Daoy (cell line): ENCODE data around the gene SLC27A1. TPM values are rescaled to one million over a fixed set of nuclear protein-coding genes. Genes with fewer than 3 reads are reported as not detected.

Experiments used
- DNase-seq: peaks from one replicate; pipeline ENCODE4 v3.0.0-alpha.2; 2015; ENCODE audit warnings: low read depth
- total RNA-seq: library from RNA; depleted of rRNA; stranded (reverse); fragments of >200 nt; shearing (Covaris generic); gene quantifications from 2 replicates; pipeline ENCODE4 v1.2.3, GENCODE V29; 2014; rRNA removed

The SLC27A1 gene
- 0.98 and 3.7 TPM in 2 replicates for total RNA-seq

DNA sequence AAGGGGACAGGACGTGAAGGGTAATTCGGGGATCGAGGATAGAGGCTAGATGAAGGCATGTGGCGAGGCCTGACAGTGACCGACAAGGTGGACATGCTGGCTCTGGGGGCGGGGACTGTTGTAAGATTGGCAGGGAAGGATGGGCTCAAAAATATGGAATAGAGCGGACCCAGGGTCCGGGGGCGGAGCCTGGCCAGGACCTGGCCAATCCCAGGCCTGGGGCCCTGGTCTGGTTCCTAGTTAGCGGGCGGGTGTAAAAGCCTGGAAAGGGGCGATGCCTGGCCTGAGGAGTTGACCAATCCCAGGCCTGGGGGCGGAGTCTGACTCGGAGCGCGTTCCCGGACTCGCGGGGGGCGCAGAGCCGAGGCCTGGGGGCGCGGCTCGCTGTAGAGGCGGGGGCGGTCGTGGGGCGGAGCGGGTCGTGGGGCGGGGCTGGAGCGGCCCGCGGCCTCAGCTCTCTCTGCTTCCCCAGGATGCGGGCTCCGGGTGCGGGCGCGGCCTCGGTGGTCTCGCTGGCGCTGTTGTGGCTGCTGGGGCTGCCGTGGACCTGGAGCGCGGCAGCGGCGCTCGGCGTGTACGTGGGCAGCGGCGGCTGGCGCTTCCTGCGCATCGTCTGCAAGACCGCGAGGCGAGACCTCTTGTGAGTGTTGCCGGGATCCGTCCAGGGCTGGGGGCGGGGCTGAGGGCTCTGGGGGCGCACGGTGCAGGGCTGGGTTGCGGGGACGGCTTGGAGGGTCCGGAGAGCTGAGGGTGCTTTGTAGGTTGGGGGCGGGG, at the start of gene SLC27A1:
Gene SLC27A1, plus strand, starts transcription at position 457 of the 774 bp plus-strand sequence. Its CDS starts 17 bp downstream, at position 474.
- peak; percentile 99 for DNase-seq

DNA sequence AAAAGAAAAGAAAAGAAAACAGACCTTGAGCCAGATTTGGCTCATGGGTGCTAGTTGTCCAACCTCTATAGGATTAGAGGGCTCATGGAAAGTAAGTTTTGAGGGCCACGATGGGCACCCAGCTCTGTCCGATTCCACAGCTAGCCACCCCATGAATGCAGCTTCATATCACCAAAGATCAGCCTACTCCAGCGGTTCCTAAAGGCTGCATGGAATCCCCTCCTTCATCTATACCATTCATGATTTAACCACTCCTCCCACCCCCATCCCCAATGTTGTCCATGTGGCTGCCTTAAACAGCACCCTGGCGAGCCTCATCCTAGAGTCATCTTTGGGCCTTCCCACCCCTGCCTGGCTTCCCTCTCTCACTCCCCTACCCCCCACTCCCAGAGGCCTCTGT, 48.4 kb upstream of the SLC27A1 start:
- DNase-seq = no peak

DNA sequence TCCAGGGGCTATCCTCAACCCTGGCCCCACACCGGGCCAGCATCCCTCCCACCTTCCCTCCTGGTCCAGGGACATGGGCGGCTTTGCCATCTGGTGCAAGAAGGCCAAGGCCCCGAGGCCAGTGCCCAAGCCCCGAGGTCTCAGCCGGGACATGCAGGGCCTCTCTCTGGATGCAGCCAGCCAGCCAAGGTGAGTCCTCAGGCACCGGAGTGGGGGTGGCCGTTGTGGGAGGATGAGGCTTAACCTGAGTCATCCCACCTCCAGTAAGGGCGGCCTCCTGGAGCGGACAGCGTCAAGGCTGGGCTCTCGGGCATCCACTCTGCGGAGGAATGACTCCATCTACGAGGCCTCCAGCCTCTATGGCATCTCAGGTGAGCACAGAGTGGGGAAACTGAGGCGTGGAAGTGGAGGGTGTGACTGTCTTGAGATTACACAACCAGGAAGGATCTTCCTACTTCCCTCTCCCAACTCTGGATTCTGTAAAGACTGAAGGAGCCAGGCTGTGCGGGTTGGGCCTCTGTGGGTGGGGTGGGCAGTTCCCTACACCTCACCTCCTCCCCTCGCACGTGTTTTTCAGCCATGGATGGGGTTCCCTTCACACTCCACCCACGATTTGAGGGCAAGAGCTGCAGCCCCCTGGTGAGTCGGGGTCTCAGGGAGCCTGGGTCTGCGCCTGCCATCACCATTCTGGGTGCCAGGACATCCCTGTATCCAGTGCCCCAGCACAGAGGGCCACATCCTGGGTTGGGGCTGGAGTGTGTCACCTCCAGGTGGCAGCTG, 46.7 kb upstream of the SLC27A1 start:
- no peak for DNase-seq

DNA sequence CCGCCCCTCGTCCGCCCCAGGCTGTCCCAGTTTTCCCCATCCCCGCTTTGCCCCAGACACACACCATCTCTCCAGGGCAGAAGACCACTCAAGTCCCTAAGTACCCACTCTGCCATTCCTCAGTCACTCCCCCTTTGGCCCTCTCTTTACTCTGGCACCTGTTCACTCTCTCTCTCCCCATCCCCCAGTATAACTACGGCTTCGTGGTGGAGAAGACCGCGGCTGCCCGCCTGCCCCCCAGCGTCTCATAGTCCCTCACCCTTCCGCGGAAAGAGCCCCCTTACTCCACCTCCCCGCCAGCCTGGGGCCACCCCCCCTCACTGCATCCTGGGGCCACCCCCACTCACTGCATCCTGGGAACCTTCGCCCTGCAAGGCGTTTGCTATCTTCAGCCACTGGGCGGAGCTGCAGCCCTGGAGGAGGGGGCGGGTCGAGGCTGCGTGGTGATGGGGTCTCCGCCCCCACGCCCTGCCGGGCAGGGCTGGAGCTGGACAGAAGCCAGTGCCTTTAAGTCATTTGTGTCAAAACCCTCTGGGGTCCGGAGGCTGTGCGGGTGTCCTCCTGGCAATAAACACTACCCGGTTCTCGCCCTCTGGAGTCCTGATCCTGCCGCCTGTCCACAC, 45.5 kb upstream of the SLC27A1 start:
- peak; percentile 59 for DNase-seq

DNA sequence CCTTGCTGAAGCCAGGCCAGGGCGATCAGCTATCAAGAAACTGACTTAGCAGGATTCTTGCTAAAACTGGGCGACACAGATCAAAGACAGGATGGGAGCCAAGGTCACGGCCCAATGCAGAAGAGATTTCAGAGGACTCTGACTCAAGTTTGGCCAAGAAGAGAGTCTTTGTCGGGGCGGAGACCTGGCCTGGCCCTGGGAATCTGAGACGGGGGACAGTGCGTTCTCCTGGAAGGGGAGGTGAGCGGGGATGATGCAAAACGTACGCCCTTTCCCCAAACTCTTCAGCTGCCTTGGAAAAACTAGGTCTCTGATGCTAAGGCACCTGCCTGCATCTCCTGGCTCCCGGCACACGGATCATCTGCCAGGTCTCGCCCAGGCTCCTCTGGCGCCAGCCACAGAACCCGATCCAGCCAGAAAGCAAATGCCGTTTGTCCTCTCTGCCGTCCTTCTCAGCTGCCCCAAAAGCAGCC, 40.6 kb upstream of the SLC27A1 start:
- no peak for DNase-seq

DNA sequence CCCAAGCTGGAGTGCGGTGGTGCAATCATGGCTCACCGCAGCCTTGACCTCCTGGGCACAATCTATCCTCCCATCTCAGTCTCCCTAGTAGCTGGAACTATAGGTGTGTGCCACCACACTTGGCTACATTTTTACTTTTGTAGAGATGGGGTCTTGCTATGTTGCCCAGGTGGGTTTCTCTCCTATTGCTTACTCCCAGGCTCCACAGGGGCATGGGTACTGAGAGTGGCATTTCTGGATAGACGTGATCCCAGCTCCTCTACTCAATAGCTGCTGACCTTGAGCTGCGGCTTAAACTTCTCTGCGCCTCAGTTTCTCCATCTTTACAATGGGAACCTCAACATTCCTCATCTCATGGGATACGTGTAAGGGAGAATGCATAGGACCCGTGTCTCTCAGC, 38.9 kb upstream of the SLC27A1 start:
- DNase-seq = no peak

DNA sequence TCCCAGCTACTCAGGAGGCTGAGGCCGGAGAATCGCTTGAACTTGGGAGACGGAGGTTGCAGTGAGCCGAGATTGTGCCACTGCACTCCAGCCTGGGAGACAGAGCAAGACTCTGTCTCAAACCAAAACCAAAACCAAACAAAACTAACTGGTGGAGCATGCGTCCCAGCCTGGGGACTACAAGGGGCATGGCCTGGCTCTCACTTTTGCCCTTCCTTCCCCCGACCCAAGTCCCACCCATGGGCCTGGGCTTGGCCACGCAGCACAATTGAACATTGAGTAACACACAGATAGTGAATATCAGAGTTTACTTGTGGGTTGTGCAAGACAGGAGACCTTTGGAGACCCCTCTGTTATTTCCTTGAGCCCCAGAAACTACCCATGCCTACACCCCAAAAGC, 35.1 kb upstream of the SLC27A1 start:
- DNase-seq = no peak

DNA sequence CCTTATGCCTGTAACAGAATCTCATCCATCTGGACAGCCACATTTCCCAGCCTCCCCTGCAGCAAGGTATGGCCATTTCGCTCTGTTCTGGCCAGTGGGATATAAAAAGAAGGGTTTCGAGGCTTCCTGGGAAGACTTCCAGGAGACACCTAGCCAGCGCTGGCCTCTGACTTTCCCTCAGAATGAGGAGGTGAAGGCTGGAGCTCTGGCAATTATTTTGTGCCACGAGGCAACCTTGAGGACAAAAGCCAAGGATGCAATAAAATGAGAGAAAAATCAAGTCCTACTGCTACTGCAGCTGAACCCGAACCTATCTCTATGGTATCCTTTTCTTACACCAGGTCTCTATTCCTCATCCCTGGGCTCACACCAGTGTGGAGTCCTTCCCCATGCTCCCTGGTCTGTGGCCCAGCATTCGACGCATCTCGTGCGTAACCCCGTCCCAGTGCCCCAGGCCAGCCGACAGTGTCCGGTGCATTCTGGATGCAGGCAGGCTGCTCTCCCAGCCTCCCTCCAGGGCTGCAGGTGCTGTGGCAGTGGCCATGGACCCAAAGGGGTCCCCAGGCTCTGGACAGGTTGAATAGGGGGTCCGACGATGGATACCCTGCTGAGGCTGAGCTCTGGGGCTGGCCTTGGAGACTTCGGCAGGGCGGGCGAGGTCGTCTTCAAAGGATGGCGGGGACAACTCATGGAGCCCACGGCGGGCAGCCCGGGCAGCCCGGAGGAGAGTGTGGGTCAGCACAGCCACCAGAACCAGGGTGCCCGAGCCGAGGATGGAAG, 34.0 kb upstream of the SLC27A1 start:
- DNase-seq = no peak

DNA sequence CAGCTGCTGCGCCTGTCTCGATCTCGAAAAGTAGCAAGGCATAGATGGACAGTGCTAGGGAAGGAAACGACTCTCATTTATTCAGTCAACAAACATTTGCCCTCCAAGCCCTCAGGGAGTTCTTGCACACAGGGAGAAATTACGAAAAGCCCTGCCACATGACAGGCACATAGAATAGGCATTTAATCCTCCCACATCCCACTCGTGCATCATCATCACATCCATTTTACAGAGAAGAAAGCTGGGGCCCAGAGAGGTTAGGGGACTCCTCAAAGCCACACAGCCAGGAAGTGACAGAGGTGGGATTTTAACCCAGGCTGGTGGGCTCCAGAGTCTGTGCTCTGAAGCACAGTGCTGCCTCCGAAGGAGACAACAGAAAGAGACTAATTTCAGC, 33.5 kb upstream of the SLC27A1 start:
- DNase-seq = no peak

DNA sequence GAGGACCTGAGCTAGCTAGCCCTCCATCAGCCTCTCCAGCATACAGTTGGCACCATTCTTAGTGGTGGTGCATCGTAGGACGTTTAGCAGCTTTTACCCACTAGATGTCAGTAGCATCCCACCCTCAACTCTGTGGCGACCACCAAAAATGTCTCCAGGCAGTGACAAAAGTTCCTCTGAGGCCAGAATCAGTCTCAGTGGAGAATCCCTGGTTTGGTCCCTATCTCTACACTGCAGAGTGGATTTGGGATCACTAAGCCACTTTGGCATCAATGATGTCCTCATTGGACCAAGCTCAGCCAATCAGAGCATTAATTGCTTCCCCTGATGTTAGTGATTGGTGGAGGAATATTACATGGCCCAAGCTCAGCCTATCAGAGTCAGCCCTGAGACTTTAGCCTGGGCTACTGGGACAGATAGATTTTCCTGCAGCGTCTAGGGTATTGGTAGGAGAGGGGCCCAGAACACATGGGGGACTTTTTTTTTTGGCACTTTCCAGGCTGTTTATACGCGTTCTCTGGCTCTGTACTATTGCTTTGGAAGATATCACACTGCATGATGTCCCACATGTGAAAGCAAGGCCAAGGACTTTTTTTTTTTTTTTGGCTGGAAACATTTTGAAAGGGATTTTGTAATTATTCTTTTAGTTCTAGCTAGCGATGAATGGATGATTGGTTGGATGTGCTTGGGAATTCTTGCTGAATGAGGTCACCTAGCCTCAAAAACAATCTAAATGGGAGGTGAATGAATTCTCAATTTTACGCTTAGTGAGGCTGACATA, 28.9 kb upstream of the SLC27A1 start:
- peak; percentile 39 for DNase-seq

DNA sequence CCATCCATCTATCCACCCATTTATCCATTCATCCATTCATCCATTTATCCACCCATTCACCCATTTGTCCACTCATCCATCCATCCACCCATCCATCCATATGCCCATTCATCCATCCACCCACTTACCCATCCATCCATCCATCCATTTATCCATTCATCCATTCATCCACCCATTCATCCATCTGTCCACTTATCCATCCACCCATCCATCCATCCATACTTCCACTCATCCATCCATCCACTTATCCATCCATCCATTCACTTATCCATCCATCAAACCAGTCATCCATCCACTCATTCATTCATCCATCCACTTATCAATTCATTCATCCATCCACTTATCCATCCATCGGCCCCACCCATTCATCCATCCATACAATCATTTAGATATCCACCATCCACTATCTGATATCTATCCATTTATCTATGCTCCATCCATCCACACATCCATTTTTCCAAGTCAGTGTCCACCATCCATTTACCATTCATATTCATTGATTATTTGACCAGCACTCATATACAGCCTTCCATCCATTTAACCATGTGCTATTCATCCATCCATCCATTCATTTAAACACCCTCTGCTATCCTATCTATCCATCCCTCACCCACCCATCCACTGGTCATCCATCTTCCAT, 24.7 kb upstream of the SLC27A1 start:
- no peak for DNase-seq

DNA sequence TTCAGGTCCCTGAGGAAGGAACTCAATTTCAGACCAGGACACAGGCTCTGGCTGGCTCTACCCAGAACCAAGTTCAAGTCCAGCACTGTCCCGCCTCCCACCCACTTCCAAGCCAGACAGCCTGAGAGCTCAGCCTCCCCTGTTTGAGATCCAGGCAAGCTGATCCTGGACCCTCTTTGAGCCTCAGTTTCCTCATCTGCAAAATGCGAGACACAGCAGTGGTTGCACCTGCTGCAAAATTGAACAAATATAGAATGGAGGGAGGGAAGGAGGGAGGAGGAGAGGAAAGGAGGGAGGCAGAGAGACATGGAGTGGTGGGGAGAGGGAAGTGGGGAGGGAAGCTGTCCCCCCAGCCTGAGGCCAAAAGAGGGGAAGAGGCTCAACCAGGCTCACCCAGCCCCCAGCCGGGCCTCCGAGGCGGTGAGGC, 22.6 kb upstream of the SLC27A1 start:
- DNase-seq = no peak

DNA sequence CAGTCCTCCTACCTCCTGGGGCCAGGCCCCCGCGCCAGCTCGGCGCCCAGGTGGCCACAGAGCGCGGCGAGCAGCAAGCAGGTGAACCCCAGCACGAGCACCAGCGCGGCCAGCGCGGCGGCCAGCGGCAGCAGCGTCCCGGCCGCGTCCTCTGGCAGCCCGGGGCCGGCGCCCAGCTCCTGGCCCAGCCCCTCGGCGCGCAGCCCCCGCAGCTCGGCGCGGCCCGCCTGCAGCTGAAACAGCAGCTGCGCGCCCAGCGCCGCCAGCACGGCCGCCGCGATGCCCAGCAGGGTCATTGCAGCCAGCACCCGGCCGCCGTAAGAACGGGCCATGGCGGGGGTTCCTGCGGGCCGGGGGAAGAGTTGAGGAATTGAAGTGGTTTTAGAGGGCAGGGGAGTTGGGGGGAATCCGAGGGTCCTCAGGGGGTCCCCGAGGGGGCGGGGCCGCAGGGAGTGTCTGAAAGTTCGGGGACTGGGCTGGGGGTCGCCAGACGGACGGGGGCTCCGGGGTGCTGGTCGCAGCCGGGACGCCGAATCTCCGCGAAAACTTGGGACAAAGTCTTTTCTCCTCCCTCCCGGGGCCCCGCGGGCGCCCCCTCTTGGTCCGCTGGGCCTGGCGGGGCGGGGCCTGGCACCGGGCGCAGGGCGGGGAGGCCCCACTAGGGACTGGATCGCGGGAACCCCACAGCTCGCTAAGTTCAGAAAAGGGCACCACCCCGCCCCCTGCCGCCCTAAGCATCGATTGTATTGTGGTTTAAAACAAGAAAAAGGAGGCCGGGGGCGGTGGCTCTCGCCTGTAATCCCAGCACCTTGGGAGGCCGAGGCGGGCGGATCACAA, 22.0 kb upstream of the SLC27A1 start, which contains the start of gene TMEM221:
Gene TMEM221, minus strand, starts transcription at position 538 of the 837 bp plus-strand sequence. Its CDS starts 206 bp downstream, at position 332.
- DNase-seq = peak; percentile 39

DNA sequence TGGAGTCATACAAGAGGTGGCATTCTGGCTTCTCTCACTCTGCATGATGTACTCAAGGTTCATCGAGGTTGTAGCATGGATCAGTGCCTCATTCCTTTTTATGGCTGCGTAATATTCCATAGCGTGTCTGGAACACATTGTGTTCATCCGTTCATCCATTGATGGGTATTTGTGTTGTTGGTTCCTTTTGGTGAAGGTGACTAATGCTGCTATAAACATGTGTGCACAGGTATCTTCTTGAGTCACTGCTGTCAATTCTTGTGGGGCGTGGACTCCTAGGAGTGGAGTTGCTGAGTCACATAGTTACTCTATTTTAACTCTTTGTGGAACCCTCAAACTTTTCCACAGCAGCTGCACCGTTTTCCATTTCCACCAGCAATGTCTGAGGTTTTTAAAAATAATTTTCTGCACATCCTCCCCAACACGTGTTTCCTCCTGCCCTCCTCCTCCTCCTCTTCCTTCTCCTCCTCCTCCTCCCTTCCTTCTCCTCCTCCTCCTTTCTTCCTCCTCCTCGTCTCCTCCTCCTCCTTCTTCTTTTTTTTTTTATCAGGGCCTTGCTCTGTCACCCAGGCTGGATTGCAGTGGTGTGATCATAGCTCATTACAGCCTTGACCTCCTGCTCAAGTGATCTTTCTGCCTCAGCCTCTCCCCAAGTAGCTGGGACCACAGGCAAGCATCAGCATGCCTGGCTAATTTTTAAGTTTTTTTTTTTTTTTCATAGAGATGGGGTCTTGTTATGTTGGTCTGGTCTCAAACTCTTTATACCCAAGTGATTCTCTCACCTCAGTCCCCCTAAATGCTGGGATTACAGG, 19.9 kb upstream of the SLC27A1 start:
- peak; percentile 24 for DNase-seq

DNA sequence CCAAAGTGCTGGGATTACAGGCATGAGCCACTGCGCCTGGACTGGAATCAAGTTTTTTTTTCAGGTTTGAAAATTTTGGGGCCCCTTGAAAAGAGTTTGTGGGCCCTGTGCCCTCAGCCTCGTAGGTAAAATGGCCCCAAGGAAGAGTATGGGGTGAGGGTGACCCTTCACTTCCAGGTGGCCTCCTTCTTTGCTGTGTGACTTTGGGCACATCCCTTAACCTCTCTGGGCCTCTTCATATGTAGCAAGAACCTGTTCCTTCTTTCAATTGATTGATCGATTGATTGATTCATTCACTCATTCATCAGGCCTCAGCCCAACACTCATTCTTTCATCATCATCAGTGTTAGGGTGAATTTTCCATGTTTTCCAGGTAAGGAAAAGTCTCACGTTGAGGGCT, 18.5 kb upstream of the SLC27A1 start:
- DNase-seq = no peak

DNA sequence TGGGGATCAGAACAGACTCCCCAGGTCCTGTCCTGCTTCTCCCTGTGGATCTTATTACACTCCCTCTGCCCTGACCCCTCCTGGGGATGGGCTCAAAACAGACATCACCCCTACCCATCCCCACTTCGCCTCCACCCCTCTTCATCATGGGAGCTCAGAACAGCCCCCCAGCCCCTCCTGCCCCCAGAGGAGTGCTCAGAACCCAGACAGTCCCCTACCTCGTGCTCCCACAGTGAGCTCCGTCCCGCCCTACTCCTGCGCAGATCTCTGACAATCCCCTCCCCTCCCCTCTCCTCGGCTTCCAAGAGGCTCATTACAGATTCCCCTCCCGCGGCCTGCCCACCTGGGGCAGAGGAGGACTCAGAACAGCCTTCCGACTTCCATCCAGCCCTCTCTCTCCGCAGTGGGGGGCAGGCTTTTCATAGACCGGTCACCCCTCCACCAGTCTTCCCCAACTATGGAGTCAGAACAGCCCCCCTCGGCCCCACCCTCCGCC, 15.7 kb upstream of the SLC27A1 start:
- DNase-seq = no peak

DNA sequence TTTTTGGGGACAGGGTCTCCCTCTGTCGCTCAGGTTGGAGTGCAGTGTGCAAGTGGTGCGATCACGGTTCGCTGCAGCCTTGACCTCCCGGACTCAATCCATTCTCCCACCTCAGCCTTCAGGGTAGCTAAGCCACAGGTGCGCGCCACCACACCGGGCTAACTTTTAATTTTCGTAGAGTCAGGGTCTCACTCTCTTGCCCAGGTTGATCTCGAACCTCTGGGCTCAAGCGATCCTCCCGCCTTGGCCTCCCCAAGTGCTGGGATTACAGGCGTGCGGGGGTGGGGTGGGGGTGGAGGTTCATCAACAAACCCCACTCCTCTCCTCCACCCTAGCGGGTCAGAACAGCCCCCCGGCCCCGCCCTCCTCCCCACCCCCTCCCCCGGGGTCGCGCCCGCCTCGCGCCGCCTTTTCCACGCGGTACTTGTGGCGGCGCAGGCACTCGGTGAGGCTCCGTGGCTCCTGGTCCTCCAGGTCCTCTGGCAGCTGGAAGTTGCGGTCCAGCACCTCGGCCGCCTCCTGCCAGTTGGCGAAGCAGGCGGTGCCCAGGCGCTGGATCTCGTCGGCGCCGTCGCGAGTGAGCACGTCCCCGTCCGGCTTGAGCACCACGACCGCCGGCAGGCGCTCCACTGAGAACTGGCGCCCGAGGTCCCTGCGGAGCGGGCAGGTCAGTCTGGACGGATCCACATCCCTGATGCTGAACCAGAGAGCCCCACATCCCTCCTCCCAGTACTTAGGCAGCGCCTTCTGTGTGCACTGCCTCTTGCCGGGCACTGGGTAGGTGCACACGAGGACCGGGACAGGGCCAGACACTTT, 14.8 kb upstream of the SLC27A1 start:
- peak; percentile 32 for DNase-seq
